K562 (cell line): ENCODE results near the gene BEND5. TPM values are rescaled to one million over a fixed set of nuclear protein-coding genes. Genes with fewer than 3 reads are reported as not detected.

Source experiments
- E2F8 ChIP-seq: fragments of 450-650 bp; IDR thresholded peaks from 2 replicates; pipeline ENCODE4 v1.7.1; 2018; ENCODE audit warnings: mild to moderate bottlenecking, low read depth; ENCODE audit not compliant: partially characterized antibody
- ELF2 ChIP-seq: fragments of 250-450 bp; sonication (Bioruptor Pico); IDR thresholded peaks from 2 replicates; pipeline ENCODE4 v1.5.0; 2021; ENCODE audit warnings: mild to moderate bottlenecking
- ETS2 ChIP-seq: IDR thresholded peaks from 2 replicates; pipeline ENCODE4 v1.6.1; 2016; ENCODE audit warnings: borderline replicate concordance, missing genetic modification characterization, mild to moderate bottlenecking, moderate library complexity, missing compliant biosample characterization; ENCODE audit not compliant: poor library complexity, severe bottlenecking
- KAT7 ChIP-seq: sonication (generic); formaldehyde crosslinking; IDR thresholded peaks from 2 replicates; pipeline ENCODE4 v1.8.0; 2022; ENCODE audit warnings: missing genetic modification reagents, mild to moderate bottlenecking, borderline replicate concordance
- MED1 ChIP-seq: sonication (generic); formaldehyde crosslinking; IDR thresholded peaks from 2 replicates; pipeline ENCODE4 v1.8.1; 2023; ENCODE audit warnings: missing genetic modification reagents, borderline replicate concordance
- PHTF2 ChIP-seq: fragments of 250-450 bp; sonication (Bioruptor Pico); IDR thresholded peaks from 2 replicates; pipeline ENCODE4 v1.5.0; 2021; ENCODE audit warnings: mild to moderate bottlenecking
- RREB1 ChIP-seq: fragments of 250-450 bp; sonication (Bioruptor Pico); IDR thresholded peaks from 2 replicates; pipeline ENCODE4 v1.4.0; 2020
- SIN3B ChIP-seq: fragments of 450-650 bp; IDR thresholded peaks from 2 replicates; pipeline ENCODE4 v1.6.1; 2017; ENCODE audit warnings: low read depth, mild to moderate bottlenecking, moderate library complexity
- SREBF2 ChIP-seq: sonication (generic); formaldehyde crosslinking; IDR thresholded peaks from 2 replicates; pipeline ENCODE4 v1.4.0; 2020; ENCODE audit warnings: mild to moderate bottlenecking, missing genetic modification reagents
- TEAD4 ChIP-seq, 2 experiments: sonication (generic) in 1 of 2; formaldehyde crosslinking in 1 of 2; IDR thresholded peaks; 2 replicates each; pipeline versions ENCODE4 v1.6.1 to v1.8.0; 2012 to 2022; ENCODE audit warnings: borderline replicate concordance in 1 of 2, inconsistent platforms in 1 of 2, low read length in 1 of 2, mild to moderate bottlenecking in 1 of 2, missing genetic modification reagents in 1 of 2
- XRCC3 ChIP-seq: fragments of 450-650 bp; IDR thresholded peaks from 2 replicates; pipeline ENCODE4 v1.6.1; 2017; ENCODE audit warnings: mild to moderate bottlenecking, moderate library complexity
- polyA plus RNA-seq, 8 experiments: library from polyadenylated mRNA; depleted of rRNA in 4 of 8; stranded (reverse) in 5 of 8; unstranded in 3 of 8; fragments of >200 nt; fragmentation: Nextera tagmentation in 2 of 8; fragmentation: Illumina TruSeq in 1 of 8; extraction: Ambion mirVana in 2 of 8; extraction: Trizol in 1 of 8; gene quantifications; 2 replicates each; pipeline versions ENCODE4 v1.2.1 to v1.2.3, GENCODE V29; 2011 to 2014; ENCODE audit warnings: inconsistent platforms in 1 of 8, missing spikeins in 1 of 8
- total RNA-seq, 7 experiments: library from RNA; depleted of rRNA in 6 of 7; stranded (reverse); fragments of >200 nt in 6 of 7; fragmentation: Illumina TruSeq in 2 of 7; extraction: Trizol in 2 of 7; gene quantifications; 2 replicates each; pipeline versions ENCODE4 v1.2.1 to v1.2.3, GENCODE V29; 2011 to 2021; ENCODE audit warnings: low replicate concordance in 1 of 7

The BEND5 gene
- total and polyA plus RNA-seq, 9 of the 15 experiments (the other 6 are each of a cell fraction or from before 2014, with no cell fraction given): not detected

GRCh38 chr1:48792961-48793360 is 16.3 kb upstream of the BEND5 start (continued):
- no peak for TF ChIP-seq TEAD4 (IDR thresholded peaks at IDR 0.05; ENCODE audit: low read length)
- TF ChIP-seq TEAD4 (CRISPR knock-in tag; IDR thresholded peaks at IDR 0.05; ENCODE audit: borderline replicate concordance): no peak
- no peak for TF ChIP-seq SREBF2
- TF ChIP-seq ETS2 (tag): no peak
- TF ChIP-seq PHTF2 (CRISPR knock-in tag): no peak
- TF ChIP-seq SIN3B: no peak
- no peak for TF ChIP-seq E2F8
- TF ChIP-seq RREB1 (CRISPR knock-in tag): no peak
- no peak for TF ChIP-seq KAT7 (CRISPR knock-in tag)
- no peak for TF ChIP-seq XRCC3
- TF ChIP-seq ELF2 (CRISPR knock-in tag): no peak
- no peak for TF ChIP-seq MED1
- TF ChIP-seq, all 486 proteins: peak for 0
